ENCODE data around the gene CDC25B. TPM values are rescaled to one million over a fixed set of nuclear protein-coding genes. Genes with fewer than 3 reads are reported as not detected.

CDC25B gene
- total RNA-seq, result 71.7 and 76.2 TPM in 2 replicates

DNA sequence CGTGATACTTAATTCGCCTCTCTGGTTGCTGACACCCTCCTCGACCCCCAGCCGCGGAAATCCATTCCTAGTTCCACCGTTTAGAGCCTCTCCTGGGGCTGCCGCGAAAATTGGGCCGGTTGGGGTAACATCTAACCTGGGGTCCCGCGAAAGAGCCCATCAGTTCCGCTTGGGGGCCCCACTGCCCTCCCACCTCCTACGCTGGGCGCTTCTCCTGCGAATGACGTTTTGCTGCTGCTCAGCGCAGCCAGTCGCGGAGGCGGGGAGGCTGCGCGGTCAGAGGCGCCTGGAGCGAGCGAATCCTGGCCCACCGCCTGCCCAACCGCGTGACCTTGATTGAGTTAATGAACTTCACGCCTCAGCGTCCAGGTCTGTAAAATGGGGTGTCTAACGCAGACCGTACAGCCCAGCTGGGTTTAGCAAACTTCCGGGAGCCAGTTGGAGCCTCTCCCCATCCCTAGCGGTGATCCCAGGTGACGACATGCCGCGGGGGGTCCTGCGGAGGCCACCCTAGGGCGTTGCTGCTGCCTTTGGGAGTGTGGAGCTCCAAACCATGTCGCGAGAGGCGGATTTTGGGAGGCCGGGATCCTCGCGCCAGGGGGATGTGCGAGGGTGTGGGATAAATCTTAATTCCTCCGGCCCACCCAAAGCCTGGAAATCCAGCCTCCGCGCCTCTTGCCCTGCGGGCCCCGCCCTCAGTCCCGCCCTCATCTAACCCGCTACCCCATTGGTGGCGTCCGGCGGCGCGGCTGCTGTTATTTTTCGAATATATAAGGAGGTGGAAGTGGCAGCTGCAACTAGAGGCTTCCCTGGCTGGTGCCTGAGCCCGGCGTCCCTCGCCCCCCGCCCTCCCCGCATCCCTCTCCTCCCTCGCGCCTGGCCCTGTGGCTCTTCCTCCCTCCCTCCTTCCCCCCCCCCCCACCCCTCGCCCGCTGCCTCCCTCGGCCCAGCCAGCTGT, at the start of gene CDC25B:
CDC25B (plus strand) TSS at position 800 of the 958 bp plus-strand sequence. CDS start 222 bp downstream, outside the sequence.
- Mint-ChIP-seq H3K9me3 (no peaks in the 10 kb centered on the region), H3K36me3 (ENCODE audit: low read depth) (peaks cover 20% of the 10 kb centered on the region), H3K27me3 (ENCODE audit: insufficient read depth) (no peaks in the 10 kb centered on the region), H3K27ac (peak within 1 kb of the TSS; percentile 96), H3K4me3 (peak within 1 kb of the TSS; percentile 93), H3K4me1 (ENCODE audit: low read depth) (peaks cover 47% of the 10 kb centered on the region)
- DNase-seq (ENCODE audit: low spot score), result peak; percentile 81
- intact Hi-C loops (cut with micrococcal nuclease), result loop anchor here (1.0 to 10.0 kb wide), 7 partner anchors 8 to 1329 kb away; partner anchors contain the start of genes ADISSP, AP5S1, CDS2 and PANK2

GRCh38 chr20:3747471-3747870, 48.6 kb upstream of the CDC25B start:
- Mint-ChIP-seq H3K4me3 (no peak overlapping the region), H3K4me1 (ENCODE audit: low read depth) (peaks cover 18% of the 10 kb centered on the region), H3K36me3 (ENCODE audit: low read depth) (no peaks in the 10 kb centered on the region), H3K9me3 (no peaks in the 10 kb centered on the region), H3K27ac (no peak overlapping the region), H3K27me3 (ENCODE audit: insufficient read depth) (peaks cover 15% of the 10 kb centered on the region)
- intact Hi-C loops (cut with micrococcal nuclease), result loop anchor here (5.0 kb wide), 1 partner anchor 70 kb away; no protein-coding TSS in a partner anchor
- no peak for DNase-seq (ENCODE audit: low spot score)

DNA sequence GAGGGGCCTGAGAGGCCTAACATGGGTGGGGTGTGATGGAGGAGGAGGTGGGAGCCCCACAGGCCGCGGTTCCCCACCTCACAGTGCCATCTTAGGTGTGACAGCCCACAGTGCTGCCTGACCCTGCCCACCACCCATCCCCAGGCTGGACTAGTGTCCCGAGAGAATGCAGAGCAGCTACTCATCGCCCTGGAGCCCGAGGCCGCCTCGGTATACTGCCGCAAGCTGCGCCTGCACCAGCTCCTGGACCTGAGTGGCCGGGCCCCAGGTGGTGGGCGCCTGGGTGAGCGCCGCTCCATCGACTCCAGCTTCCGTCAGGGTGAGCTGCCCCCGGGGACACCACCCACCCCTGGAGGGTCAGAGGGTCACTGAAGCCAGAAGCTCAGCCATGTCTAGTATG, 48.0 kb upstream of the CDC25B start:
- H3K9me3 Mint-ChIP-seq, result no peaks in the 10 kb centered on the region
- H3K27me3 Mint-ChIP-seq (ENCODE audit: insufficient read depth), result peaks cover 15% of the 10 kb centered on the region
- H3K4me1 Mint-ChIP-seq (ENCODE audit: low read depth), result peaks cover 21% of the 10 kb centered on the region
- no peak overlapping the region for H3K4me3 Mint-ChIP-seq
- intact Hi-C loops (cut with micrococcal nuclease), result loop anchor here (5.0 kb wide), 1 partner anchor 71 kb away; no protein-coding TSS in a partner anchor
- H3K27ac Mint-ChIP-seq, result no peak overlapping the region
- H3K36me3 Mint-ChIP-seq (ENCODE audit: low read depth), result no peaks in the 10 kb centered on the region
- no peak for DNase-seq (ENCODE audit: low spot score)

GRCh38 chr20:3749087-3749688, 46.9 kb upstream of the CDC25B start:
- no peaks in the 10 kb centered on the region for H3K36me3 Mint-ChIP-seq (ENCODE audit: low read depth)
- peaks cover 19% of the 10 kb centered on the region for H3K4me1 Mint-ChIP-seq (ENCODE audit: low read depth)
- H3K4me3 Mint-ChIP-seq, result no peak overlapping the region
- H3K27me3 Mint-ChIP-seq (ENCODE audit: insufficient read depth), result peaks cover 14% of the 10 kb centered on the region
- no peak overlapping the region for H3K27ac Mint-ChIP-seq
- H3K9me3 Mint-ChIP-seq, result no peaks in the 10 kb centered on the region
- DNase-seq (ENCODE audit: low spot score), result no peak
- intact Hi-C loops (cut with micrococcal nuclease), result loop anchor here (5.0 kb wide), 1 partner anchor 72 kb away; no protein-coding TSS in a partner anchor

DNA sequence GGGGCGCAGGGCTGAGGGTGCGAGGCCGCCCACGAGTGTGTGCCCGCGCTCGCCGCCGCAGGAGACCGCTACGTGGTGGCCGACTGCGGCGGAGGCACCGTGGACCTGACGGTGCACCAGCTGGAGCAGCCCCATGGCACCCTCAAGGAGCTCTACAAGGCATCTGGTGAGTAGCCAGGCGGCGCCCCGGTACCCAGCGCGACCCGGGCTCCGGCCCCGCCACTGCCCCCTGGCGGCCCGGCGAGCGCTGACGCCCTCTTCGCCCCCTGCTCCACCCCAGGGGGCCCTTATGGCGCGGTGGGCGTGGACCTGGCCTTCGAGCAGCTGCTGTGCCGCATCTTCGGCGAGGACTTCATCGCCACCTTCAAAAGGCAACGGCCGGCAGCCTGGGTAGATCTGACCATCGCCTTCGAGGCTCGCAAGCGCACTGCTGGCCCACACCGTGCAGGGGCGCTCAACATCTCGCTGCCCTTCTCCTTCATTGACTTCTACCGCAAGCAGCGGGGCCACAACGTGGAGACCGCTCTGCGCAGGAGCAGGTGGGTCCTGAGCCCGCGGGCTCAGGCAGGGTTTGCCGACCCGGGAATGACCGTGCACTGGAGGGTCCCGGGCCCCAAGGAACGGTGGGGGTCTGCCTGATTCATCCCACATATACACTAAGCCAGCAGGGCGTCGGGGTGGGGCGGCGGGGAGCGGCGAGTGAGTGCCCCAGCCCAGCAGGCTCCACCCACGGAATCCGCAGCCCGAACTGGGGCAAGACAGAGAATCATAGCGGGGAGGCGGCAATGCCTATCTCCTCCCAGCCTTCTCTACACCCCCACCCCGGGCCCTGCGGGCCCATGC, 46.2 kb upstream of the CDC25B start:
- H3K4me3 Mint-ChIP-seq, result no peak overlapping the region
- intact Hi-C loops (cut with micrococcal nuclease), result loop anchor here (5.0 kb wide), 1 partner anchor 73 kb away; no protein-coding TSS in a partner anchor
- H3K27me3 Mint-ChIP-seq (ENCODE audit: insufficient read depth), result peaks cover 7% of the 10 kb centered on the region
- peaks cover 12% of the 10 kb centered on the region for H3K4me1 Mint-ChIP-seq (ENCODE audit: low read depth)
- no peaks in the 10 kb centered on the region for H3K9me3 Mint-ChIP-seq
- peak; percentile 14 for DNase-seq (ENCODE audit: low spot score)
- no peaks in the 10 kb centered on the region for H3K36me3 Mint-ChIP-seq (ENCODE audit: low read depth)
- H3K27ac Mint-ChIP-seq, result no peak overlapping the region

GRCh38 chr20:3751305-3751674, 44.8 kb upstream of the CDC25B start:
- no peak overlapping the region for H3K27ac Mint-ChIP-seq
- no peak overlapping the region for H3K4me3 Mint-ChIP-seq
- intact Hi-C loops (cut with micrococcal nuclease), result no loop called here
- H3K9me3 Mint-ChIP-seq, result no peaks in the 10 kb centered on the region
- H3K36me3 Mint-ChIP-seq (ENCODE audit: low read depth), result no peaks in the 10 kb centered on the region
- H3K27me3 Mint-ChIP-seq (ENCODE audit: insufficient read depth), result peaks cover 3% of the 10 kb centered on the region
- DNase-seq (ENCODE audit: low spot score), result no peak
- peaks cover 7% of the 10 kb centered on the region for H3K4me1 Mint-ChIP-seq (ENCODE audit: low read depth)

DNA sequence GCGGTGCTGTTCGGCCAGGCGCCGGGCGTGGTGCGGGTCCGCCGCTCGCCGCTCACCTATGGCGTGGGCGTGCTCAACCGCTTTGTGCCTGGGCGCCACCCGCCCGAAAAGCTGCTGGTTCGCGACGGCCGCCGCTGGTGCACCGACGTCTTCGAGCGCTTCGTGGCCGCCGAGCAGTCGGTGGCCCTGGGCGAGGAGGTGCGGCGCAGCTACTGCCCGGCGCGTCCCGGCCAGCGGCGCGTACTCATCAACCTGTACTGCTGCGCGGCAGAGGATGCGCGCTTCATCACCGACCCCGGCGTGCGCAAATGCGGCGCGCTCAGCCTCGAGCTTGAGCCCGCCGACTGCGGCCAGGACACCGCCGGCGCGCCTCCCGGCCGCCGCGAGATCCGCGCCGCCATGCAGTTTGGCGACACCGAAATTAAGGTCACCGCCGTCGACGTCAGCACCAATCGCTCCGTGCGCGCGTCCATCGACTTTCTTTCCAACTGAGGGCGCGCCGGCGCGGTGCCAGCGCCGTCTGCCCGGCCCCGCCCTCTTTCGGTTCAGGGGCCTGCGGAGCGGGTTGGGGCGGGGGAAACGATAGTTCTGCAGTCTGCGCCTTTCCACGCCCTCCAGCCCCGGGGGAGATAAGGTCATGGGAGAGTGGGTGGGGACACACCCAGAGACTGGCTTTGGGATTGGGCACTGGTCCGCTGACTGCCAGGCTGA, 44.3 kb upstream of the CDC25B start:
- Mint-ChIP-seq H3K4me1 (ENCODE audit: low read depth) (peaks cover 7% of the 10 kb centered on the region), H3K4me3 (peak overlapping the region; percentile 63), H3K36me3 (ENCODE audit: low read depth) (peaks cover 1% of the 10 kb centered on the region), H3K9me3 (no peaks in the 10 kb centered on the region), H3K27ac (no peak overlapping the region), H3K27me3 (ENCODE audit: insufficient read depth) (no peaks in the 10 kb centered on the region)
- intact Hi-C loops (cut with micrococcal nuclease), result no loop called here
- DNase-seq (ENCODE audit: low spot score), result peak; percentile 14

DNA sequence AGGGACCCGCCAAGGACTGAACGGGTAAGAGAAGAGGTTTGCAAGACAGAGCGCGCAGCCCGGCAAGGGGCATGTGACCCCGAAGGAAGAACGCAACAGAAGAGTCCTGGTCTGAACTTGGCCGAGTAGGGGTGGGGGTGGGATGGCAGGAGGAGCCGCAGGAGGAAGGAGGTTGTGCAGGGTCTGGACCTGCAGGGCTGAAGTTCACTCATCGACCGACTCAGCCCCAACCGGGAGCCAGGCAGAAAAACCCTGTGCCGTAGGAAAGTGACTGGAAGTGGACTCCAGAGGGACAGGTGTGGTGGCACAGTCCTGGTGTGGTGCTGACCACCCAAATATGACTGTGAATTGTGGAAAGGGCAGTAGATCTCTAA, 43.7 kb upstream of the CDC25B start:
- Mint-ChIP-seq H3K36me3 (ENCODE audit: low read depth) (peaks cover 3% of the 10 kb centered on the region), H3K4me3 (peak overlapping the region; percentile 63), H3K4me1 (ENCODE audit: low read depth) (peaks cover 7% of the 10 kb centered on the region), H3K9me3 (no peaks in the 10 kb centered on the region), H3K27ac (peak overlapping the region; percentile 34), H3K27me3 (ENCODE audit: insufficient read depth) (no peaks in the 10 kb centered on the region)
- DNase-seq (ENCODE audit: low spot score), result no peak
- intact Hi-C loops (cut with micrococcal nuclease), result no loop called here

- H3K4me3 Mint-ChIP-seq, result no peak overlapping the region
- H3K36me3 Mint-ChIP-seq (ENCODE audit: low read depth), result peaks cover 5% of the 10 kb centered on the region
- no peak overlapping the region for H3K27ac Mint-ChIP-seq
- DNase-seq (ENCODE audit: low spot score), result peak; percentile 51
- no peaks in the 10 kb centered on the region for H3K27me3 Mint-ChIP-seq (ENCODE audit: insufficient read depth)
- H3K4me1 Mint-ChIP-seq (ENCODE audit: low read depth), result peaks cover 7% of the 10 kb centered on the region
- H3K9me3 Mint-ChIP-seq, result no peaks in the 10 kb centered on the region
- intact Hi-C loops (cut with micrococcal nuclease), result loop anchor here (1.0 kb wide), 4 partner anchors 15 to 332 kb away; partner anchors contain the start of gene AP5S1
Measured at GRCh38 chr20:3753098-3753497, 43.0 kb upstream of the CDC25B start.

GRCh38 chr20:3753501-3754275, 42.4 kb upstream of the CDC25B start:
- H3K4me3 Mint-ChIP-seq, result no peak overlapping the region
- peaks cover 7% of the 10 kb centered on the region for H3K4me1 Mint-ChIP-seq (ENCODE audit: low read depth)
- intact Hi-C loops (cut with micrococcal nuclease), result loop anchor here (1.0 kb wide), 4 partner anchors 15 to 332 kb away; partner anchors contain the start of gene AP5S1
- no peaks in the 10 kb centered on the region for H3K9me3 Mint-ChIP-seq
- no peak for DNase-seq (ENCODE audit: low spot score)
- peaks cover 6% of the 10 kb centered on the region for H3K36me3 Mint-ChIP-seq (ENCODE audit: low read depth)
- no peak overlapping the region for H3K27ac Mint-ChIP-seq
- H3K27me3 Mint-ChIP-seq (ENCODE audit: insufficient read depth), result no peaks in the 10 kb centered on the region

- Mint-ChIP-seq H3K27me3 (ENCODE audit: insufficient read depth) (no peaks in the 10 kb centered on the region), H3K4me3 (no peak overlapping the region), H3K4me1 (ENCODE audit: low read depth) (peaks cover 7% of the 10 kb centered on the region), H3K9me3 (no peaks in the 10 kb centered on the region), H3K36me3 (ENCODE audit: low read depth) (peaks cover 6% of the 10 kb centered on the region), H3K27ac (no peak overlapping the region)
- intact Hi-C loops (cut with micrococcal nuclease), result no loop called here
- no peak for DNase-seq (ENCODE audit: low spot score)
Measured at GRCh38 chr20:3754276-3754630, 41.9 kb upstream of the CDC25B start.

Measured in activated T-helper 1 cell treated with anti-CD3 and anti-CD28 coated beads, Interleukin-12 subunit alpha, Interleukin-12 subunit beta, Interleukin-2, Interleukin-4 antibody, amounts not matched to agents 30 ng/mL and 10 ng/mL and 1 ng/mL, durations not matched to agents 14 hours and 24 hours and 36 hours (primary cell).